ENCODE data around the gene INPP5F.

INPP5F gene, protein sequence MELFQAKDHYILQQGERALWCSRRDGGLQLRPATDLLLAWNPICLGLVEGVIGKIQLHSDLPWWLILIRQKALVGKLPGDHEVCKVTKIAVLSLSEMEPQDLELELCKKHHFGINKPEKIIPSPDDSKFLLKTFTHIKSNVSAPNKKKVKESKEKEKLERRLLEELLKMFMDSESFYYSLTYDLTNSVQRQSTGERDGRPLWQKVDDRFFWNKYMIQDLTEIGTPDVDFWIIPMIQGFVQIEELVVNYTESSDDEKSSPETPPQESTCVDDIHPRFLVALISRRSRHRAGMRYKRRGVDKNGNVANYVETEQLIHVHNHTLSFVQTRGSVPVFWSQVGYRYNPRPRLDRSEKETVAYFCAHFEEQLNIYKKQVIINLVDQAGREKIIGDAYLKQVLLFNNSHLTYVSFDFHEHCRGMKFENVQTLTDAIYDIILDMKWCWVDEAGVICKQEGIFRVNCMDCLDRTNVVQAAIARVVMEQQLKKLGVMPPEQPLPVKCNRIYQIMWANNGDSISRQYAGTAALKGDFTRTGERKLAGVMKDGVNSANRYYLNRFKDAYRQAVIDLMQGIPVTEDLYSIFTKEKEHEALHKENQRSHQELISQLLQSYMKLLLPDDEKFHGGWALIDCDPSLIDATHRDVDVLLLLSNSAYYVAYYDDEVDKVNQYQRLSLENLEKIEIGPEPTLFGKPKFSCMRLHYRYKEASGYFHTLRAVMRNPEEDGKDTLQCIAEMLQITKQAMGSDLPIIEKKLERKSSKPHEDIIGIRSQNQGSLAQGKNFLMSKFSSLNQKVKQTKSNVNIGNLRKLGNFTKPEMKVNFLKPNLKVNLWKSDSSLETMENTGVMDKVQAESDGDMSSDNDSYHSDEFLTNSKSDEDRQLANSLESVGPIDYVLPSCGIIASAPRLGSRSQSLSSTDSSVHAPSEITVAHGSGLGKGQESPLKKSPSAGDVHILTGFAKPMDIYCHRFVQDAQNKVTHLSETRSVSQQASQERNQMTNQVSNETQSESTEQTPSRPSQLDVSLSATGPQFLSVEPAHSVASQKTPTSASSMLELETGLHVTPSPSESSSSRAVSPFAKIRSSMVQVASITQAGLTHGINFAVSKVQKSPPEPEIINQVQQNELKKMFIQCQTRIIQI

GRCh38 chr10:119725828-119726675, at the start of gene INPP5F:
TSS of gene INPP5F (plus strand) at chr10:119726050. CDS start at chr10:119726263, 213 bp downstream.
- DNase-seq: peak; percentile 100

- DNase-seq: no peak
These were observed 48.7 kb upstream of the INPP5F start for GRCh38 chr10:119677126-119677525.

DNA sequence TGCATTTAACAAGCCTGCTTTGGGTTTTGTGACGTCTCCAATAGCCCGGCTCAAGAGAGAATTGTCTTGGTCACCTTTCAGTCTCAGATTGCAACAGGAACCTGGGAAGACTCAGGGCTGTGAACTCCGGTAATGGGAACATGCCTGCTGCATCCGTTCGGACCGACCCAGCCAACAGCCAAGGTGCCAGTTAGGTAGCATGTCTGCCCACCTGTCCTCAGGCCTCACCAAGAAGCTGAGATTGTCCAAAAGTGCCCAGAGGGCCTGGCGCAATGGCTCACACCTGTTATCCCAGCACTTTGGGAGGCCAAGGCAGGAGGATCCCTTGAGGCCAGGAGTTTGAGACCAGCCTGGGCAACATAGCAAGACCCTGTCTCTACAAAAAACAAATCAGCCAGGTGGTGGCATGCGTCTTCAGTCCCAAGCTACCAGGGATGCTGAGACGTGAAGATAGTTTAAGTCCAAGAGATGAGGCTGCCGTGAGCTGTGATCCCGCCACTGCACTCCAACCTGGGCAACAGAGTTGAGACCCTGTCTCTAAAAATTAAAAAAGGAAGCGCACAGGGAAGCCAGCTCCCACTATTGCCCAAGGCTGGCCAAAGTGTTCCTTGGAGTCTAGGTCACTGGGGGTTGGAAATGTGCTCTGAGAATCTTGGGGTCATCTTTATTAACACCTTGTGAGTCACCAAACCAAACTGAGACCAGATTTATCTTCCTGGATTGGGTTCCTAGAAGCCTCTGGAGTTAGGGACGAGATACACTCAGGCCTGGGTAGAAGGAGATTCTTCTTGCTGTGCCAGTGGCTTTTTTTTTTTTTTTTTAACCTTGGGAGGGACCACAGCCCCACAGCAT, 47.7 kb upstream of the INPP5F start:
- DNase-seq: no peak

DNA sequence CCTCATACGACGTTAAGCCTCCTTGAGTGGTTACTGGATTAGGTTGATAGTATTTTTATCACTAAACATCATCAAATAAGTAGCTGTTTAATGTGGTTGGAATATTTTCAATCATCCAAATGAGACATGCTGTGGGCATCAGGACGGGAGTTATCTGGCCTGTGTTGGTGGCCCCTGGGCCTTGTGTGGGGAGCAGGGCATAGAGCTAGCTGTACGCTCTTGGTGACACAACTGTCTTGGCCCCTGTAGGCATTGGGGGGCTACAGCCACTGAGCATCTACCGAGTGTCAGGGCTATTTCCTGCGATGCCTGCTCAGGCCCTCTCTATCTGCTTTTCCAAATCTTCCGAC, 46.4 kb upstream of the INPP5F start:
- DNase-seq: no peak

DNA sequence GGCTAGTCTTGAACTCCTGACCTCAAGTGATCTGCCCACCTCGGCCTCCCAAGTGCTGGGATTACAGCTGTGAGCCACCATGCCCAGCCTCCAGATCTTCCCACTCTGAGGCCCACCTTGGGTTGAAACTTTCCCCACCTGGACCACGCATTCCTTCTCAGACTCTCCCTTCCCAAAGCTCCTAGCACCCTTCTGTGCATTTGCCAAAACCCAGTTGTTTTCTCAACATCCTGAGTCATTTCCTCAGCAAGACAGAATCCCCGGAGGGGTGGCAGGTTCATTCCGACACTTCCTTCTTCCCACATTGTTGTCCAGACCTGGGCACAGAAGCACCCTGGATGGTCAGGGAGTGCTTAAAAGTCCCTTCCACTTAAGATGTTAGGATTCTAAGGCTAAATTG, 45.8 kb upstream of the INPP5F start:
- no peak for DNase-seq

- no peak for DNase-seq
These were observed 45.2 kb upstream of the INPP5F start for GRCh38 chr10:119680650-119681081.

DNA sequence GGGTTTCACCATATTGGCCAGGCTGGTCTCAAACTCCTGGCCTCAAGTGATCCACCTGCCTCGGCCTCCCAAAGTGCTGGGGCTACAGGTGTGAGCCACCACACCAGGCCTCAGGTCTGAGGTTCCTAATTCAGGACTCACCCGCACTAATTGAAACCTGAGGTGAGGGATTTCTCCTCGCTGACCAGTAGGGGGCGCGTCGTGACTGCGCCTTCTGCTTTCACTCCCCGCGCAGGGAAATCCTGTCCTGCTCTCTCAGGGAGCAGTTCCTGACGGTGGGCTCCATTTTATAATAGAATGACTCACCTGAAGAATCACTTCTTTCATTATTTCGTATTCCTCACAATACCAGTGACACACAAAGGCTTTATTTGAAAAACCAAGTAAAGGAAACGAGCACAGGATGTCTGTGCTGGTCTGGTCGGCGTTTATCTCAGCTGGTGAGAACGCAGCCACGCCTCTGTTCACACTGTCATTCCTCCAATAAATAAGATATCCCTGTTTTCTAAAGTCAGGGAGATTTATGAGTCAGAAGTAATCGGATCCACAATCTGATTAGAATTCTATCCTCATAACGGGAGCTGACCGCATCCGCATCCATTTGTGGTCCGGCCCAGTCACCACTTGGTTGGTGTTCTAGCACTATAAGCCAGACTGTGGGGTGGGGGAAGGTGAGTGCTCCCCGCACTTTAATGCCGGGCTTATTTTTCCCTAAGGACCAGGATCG, 39.2 kb upstream of the INPP5F start:
- peak; percentile 91 for DNase-seq

- no peak for DNase-seq
These were observed 38.4 kb upstream of the INPP5F start for GRCh38 chr10:119687192-119688032.

- no peak for DNase-seq
These were observed 37.8 kb upstream of the INPP5F start for GRCh38 chr10:119688033-119688508.

DNA sequence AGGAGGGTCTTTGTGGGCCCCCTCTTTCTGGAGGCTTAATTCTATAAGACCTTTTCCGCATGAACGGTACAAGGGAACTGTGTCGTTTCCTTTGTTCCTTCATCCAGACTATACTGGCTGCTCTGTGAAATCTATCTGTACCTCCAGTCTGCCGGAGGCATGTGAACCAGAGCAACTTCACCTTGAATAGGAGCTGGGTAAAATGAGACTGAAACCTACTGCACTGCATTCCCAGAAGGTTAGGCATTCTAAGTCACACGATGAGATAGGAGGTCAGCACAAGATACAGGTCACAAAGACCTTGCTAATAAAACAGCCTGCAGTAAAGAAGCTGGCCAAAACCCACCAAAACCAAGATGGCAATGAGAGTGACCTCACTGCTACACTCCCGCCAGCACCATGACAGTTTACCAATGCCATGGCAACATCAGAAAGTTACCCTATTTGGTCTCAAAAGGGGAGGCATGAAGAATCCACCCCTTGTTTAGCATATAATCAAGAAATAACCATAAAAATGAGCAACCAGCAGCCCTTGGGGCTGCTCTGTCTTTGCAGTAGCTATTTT, 36.8 kb upstream of the INPP5F start:
- DNase-seq: no peak

GRCh38 chr10:119691726-119692125, 34.1 kb upstream of the INPP5F start:
- DNase-seq: no peak

GRCh38 chr10:119693262-119693957, 32.4 kb upstream of the INPP5F start:
- no peak for DNase-seq

- DNase-seq: no peak
These were observed 31.2 kb upstream of the INPP5F start for GRCh38 chr10:119694608-119695007.

DNA sequence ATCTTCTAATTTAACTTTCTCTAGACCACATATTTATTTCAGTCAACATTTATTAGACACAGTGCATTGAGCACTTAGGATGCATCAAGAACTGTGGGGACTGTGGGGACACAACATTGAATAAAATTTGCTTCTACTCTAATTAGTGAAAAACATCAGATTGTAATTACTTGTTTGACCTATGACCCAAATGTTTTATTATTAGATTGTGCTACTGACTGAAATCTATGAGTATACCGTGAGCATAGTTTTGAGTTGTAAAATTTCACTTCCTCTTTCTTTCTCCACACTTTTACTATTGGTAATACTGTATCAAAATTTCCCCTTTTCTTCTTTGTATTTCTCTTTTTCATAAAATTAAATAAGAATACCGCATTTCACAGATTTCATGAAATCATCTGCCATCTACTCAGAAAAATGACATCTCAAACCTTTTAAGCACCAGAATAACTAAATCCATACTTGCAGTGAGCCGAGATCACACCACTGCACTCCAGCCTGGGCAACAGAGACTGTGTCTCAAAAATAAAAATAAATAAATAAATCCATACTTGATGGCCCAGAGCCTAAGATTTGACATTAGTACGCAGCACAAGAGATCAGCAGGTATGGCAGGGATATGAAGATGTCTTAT, 25.4 kb upstream of the INPP5F start:
- no peak for DNase-seq

DNA sequence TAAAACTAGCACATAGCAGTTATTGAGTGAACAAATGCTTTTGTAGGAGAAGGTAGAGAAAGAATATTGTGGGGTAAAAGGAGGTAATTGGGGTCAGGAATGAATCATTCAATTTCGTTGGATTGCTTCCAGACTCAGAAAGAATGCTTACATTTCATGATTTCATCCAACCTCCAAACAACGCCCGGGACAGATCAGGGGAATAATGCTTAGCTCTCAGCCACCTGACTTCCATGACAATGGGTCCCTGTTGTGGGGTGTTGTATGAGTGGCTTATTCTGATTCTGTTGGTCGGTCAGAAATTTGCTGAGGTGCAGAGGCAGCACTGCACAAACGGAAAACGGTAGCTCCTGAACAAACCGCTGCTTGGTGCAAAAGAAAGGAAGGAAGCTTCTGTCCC, 24.0 kb upstream of the INPP5F start:
- no peak for DNase-seq

DNA sequence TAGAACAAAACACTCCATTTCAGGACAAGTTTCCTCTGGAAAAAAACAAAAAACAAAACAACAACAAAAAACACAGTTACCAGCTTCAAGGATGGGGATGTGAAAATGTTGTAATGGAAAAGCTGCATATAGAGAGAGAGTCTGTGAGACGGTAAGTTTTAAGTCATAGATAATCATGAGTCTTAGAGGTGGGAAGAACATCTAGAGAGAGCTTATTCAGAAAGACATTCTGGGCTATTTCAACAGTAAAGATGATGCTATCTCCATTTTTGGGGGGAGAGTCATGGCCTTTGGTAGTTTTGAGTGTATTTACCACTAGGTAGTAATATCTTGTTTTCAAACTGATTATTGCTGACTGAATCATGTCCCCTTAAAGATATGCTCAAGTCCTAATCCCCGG, 23.3 kb upstream of the INPP5F start:
- DNase-seq: no peak

GRCh38 chr10:119703903-119704508, 21.8 kb upstream of the INPP5F start:
- DNase-seq: no peak

- DNase-seq: peak; percentile 33
These were observed 20.4 kb upstream of the INPP5F start for GRCh38 chr10:119705434-119705831.
